Measurements from ENCODE around the gene SLC38A5.

GRCh38 chrX:48475774-48476577 is 5.9 kb upstream of the SLC38A5 start, which contains the start of gene FTSJ1:
- TF ChIP-seq CTCF (IDR thresholded peaks at IDR 0.05) (no peak), POLR2AphosphoS5 (IDR thresholded peaks at IDR 0.05) (peak; percentile 83 to 90), POLR2A (IDR thresholded peaks at IDR 0.05; ENCODE audit: low read depth) (no peak)

All from esophagus muscularis mucosa (tissue), 3 donors.